K562 (cell line): ENCODE measurements around the gene ATP6V1F.

Experiments
- CBX5 ChIP-seq: IDR thresholded peaks from 2 replicates; pipeline ENCODE4 v1.6.1; 2014; ENCODE audit warnings: low read depth, borderline replicate concordance
- CHCHD3 ChIP-seq: fragments of 250-450 bp; sonication (Bioruptor Pico); IDR thresholded peaks from 2 replicates; pipeline ENCODE4 v2.1.2; 2022; ENCODE audit warnings: mild to moderate bottlenecking
- CTCF ChIP-seq, 3 experiments: IDR thresholded peaks in 2 of 3; conservative IDR thresholded peaks in 1 of 3; 2 replicates each; pipeline ENCODE4 v1.5.1; 2011 to 2012; ENCODE audit warnings: low read length in 3 of 3, mild to moderate bottlenecking in 3 of 3, control low read depth in 2 of 3, improper control_type of control experiment in 1 of 3, inconsistent platforms in 1 of 3, low read depth in 1 of 3, mixed read lengths in 1 of 3, moderate library complexity in 1 of 3; ENCODE audit not compliant: insufficient read depth in 2 of 3
- GATAD2A ChIP-seq: fragments of 450-650 bp; IDR thresholded peaks from 2 replicates; pipeline ENCODE4 v1.6.1; 2017
- GTF2F1 ChIP-seq: IDR thresholded peaks from 2 replicates; pipeline ENCODE4 v1.6.1; 2011; ENCODE audit warnings: low read depth, low read length, improper control_type of control experiment
- POLR2A ChIP-seq: fragments of 450-650 bp; conservative IDR thresholded peaks from 2 replicates; pipeline ENCODE4 v1.6.1; 2016
- RBM14 ChIP-seq: fragments of 200-400 bp; formaldehyde crosslinking; IDR thresholded peaks from 2 replicates; pipeline ENCODE4 v1.6.1; 2018; ENCODE audit warnings: low read depth, mild to moderate bottlenecking, low read length, moderate library complexity, borderline replicate concordance; ENCODE audit not compliant: insufficient read depth
- TF ChIP-seq, protein P1 (sequence below): fragments of 450-650 bp; IDR thresholded peaks from 2 replicates; pipeline ENCODE4 v1.7.1; 2018; ENCODE audit warnings: mild to moderate bottlenecking, low read depth; ENCODE audit not compliant: partially characterized antibody

DNA sequence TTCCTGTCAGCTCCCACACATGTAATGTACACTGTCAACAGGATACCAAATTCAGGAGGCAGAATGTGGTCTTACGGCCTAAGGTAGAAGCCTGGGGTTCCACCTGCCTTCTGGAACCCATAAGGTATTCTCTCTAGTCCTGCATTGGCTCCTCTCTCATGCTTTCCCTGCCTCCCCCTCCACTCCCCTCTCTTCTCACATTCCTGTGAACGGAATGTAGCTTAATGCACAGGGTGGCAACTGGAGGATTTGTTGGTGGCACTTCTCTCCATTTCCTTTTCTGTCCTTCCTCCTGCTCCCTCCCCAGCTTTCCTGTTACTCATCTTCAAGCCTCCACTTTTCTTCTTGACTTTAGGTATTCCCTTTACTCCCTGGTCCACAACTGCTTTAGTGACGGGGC is 44.0 kb upstream of the ATP6V1F start:
- TF ChIP-seq, protein P1, sequence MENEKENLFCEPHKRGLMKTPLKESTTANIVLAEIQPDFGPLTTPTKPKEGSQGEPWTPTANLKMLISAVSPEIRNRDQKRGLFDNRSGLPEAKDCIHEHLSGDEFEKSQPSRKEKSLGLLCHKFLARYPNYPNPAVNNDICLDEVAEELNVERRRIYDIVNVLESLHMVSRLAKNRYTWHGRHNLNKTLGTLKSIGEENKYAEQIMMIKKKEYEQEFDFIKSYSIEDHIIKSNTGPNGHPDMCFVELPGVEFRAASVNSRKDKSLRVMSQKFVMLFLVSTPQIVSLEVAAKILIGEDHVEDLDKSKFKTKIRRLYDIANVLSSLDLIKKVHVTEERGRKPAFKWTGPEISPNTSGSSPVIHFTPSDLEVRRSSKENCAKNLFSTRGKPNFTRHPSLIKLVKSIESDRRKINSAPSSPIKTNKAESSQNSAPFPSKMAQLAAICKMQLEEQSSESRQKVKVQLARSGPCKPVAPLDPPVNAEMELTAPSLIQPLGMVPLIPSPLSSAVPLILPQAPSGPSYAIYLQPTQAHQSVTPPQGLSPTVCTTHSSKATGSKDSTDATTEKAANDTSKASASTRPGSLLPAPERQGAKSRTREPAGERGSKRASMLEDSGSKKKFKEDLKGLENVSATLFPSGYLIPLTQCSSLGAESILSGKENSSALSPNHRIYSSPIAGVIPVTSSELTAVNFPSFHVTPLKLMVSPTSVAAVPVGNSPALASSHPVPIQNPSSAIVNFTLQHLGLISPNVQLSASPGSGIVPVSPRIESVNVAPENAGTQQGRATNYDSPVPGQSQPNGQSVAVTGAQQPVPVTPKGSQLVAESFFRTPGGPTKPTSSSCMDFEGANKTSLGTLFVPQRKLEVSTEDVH = no peak
- no peak for TF ChIP-seq CBX5
- no peak for TF ChIP-seq POLR2A
- TF ChIP-seq CTCF (IDR thresholded peaks at IDR 0.05 in 2 of 3, conservative IDR thresholded peaks at IDR 0.05 in 1 of 3; ENCODE audit: insufficient read depth in 2 of 3, low read depth in 1 of 3, low read length in 3 of 3) = no peak
- no peak for TF ChIP-seq GTF2F1
- no peak for TF ChIP-seq GATAD2A
- TF ChIP-seq CHCHD3 (CRISPR knock-in tag) = no peak
- TF ChIP-seq RBM14 = no peak
